Cardiac fibroblast (primary cell): ENCODE measurements around the gene ZNF583.

Experiments
- DNase-seq, 2 donors: peaks; one replicate each; pipeline versions ENCODE4 v3.0.0 to v3.0.0-alpha.2; 2010; ENCODE audit warnings: low read depth in 2 of 2
- H3K4me3 ChIP-seq, 2 donors: replicated peaks in 1 of 2; 1 replicate in 1 of 2; 2 replicates in 1 of 2; pipeline ENCODE4 v1.5.1; 2011; ENCODE audit warnings: low read depth in 2 of 2, low read length in 2 of 2, mild to moderate bottlenecking in 2 of 2, moderate library complexity in 1 of 2
- CTCF ChIP-seq: IDR thresholded peaks from one replicate; pipeline ENCODE4 v1.5.1; 2011; ENCODE audit warnings: low read depth, mild to moderate bottlenecking, low read length, inconsistent platforms

The ZNF583 gene

GRCh38 chr19:56403261-56403660 is 871 bp upstream of the ZNF583 start:
- peak; percentile 7 to 47 for DNase-seq
- H3K4me3 ChIP-seq = peak overlapping the region; percentile 78 to 91
- TF ChIP-seq CTCF = no peak

- DNase-seq = peak in 1 of 2 donors; percentile 13
- no peak for TF ChIP-seq CTCF
- H3K4me3 ChIP-seq = peak overlapping the region; percentile 78 to 91
These were observed 549 bp downstream of the ZNF583 start for GRCh38 chr19:56404705-56405056.

GRCh38 chr19:56405062-56405461 is 930 bp downstream of the ZNF583 start:
- no peak for DNase-seq
- peak overlapping the region in 1 of 2 donors; percentile 91 for H3K4me3 ChIP-seq
- TF ChIP-seq CTCF = no peak

GRCh38 chr19:56423276-56423984 is 19.3 kb downstream of the ZNF583 start:
- TF ChIP-seq CTCF = no peak
- no peak overlapping the region for H3K4me3 ChIP-seq
- peak in 1 of 2 donors; percentile 16 for DNase-seq

GRCh38 chr19:56423985-56424353 is 19.8 kb downstream of the ZNF583 start:
- H3K4me3 ChIP-seq = no peak overlapping the region
- peak in 1 of 2 donors; percentile 13 for DNase-seq
- no peak for TF ChIP-seq CTCF

GRCh38 chr19:56441206-56441792 is 37.2 kb downstream of the ZNF583 start:
- TF ChIP-seq CTCF = no peak
- no peak overlapping the region for H3K4me3 ChIP-seq

GRCh38 chr19:56474308-56474707 is 70.2 kb downstream of the ZNF583 start:
- no peak overlapping the region for H3K4me3 ChIP-seq
- no peak for TF ChIP-seq CTCF
- DNase-seq = peak in 1 of 2 donors; percentile 2

More at GRCh38 chr19:56441206-56441792, 37.2 kb downstream of the ZNF583 start:
- DNase-seq = no peak
